ENCODE measurements around the gene ELMOD3.
A peak's percentile ranks its signal among the peaks of the same experiment; 100 is the strongest.
"Not testable (repeated sequence)": the region's sequence is repeated elsewhere in the genome, so short reads cannot be mapped to it uniquely, and the experiment has no call there.

Gene ELMOD3

GRCh38 chr2:85354286-85355072 lies at the start of gene ELMOD3, which contains the start of gene RETSAT:
ELMOD3 (plus strand) TSS chr2:85354769; CDS start chr2:85357199, 2,430 bp downstream.
RETSAT (minus strand) TSS chr2:85354528; CDS start chr2:85354507, 21 bp downstream.
- DNase-seq (ENCODE audit: low read depth in 3 of 3): peak; percentile 91 to 93 (median 93)

- no peak for DNase-seq (ENCODE audit: low read depth in 3 of 3)
Measured at GRCh38 chr2:85307527-85307897, 47.1 kb upstream of the ELMOD3 start.

GRCh38 chr2:85308201-85308600 lies 46.4 kb upstream of the ELMOD3 start:
- DNase-seq (ENCODE audit: low read depth in 3 of 3): no peak

- DNase-seq (ENCODE audit: low read depth in 3 of 3): no peak
Measured at GRCh38 chr2:85308896-85309555, 45.5 kb upstream of the ELMOD3 start.

GRCh38 chr2:85309699-85310321 lies 44.8 kb upstream of the ELMOD3 start:
- no peak for DNase-seq (ENCODE audit: low read depth in 3 of 3)

GRCh38 chr2:85310330-85310729 lies 44.2 kb upstream of the ELMOD3 start:
- DNase-seq (ENCODE audit: low read depth in 3 of 3): no peak

GRCh38 chr2:85312404-85312803 lies 42.2 kb upstream of the ELMOD3 start:
- DNase-seq (ENCODE audit: low read depth in 3 of 3): no peak

- DNase-seq (ENCODE audit: low read depth in 3 of 3): no peak
Measured at GRCh38 chr2:85314884-85315242, 39.7 kb upstream of the ELMOD3 start.

GRCh38 chr2:85315921-85316320 lies 38.6 kb upstream of the ELMOD3 start:
- not testable (repeated sequence) for DNase-seq (ENCODE audit: low read depth in 3 of 3)

GRCh38 chr2:85318222-85319074 lies 36.1 kb upstream of the ELMOD3 start:
- peak in 1 of 3 experiments; percentile 29 for DNase-seq (ENCODE audit: low read depth in 3 of 3)

- no peak for DNase-seq (ENCODE audit: low read depth in 3 of 3)
Measured at GRCh38 chr2:85319796-85320195, 34.8 kb upstream of the ELMOD3 start.

GRCh38 chr2:85323351-85323987 lies 31.1 kb upstream of the ELMOD3 start:
- no peak for DNase-seq (ENCODE audit: low read depth in 3 of 3)

GRCh38 chr2:85323988-85324367 lies 30.6 kb upstream of the ELMOD3 start:
- not testable (repeated sequence) for DNase-seq (ENCODE audit: low read depth in 3 of 3)

- DNase-seq (ENCODE audit: low read depth in 3 of 3): no peak
Measured at GRCh38 chr2:85324639-85325465, 29.7 kb upstream of the ELMOD3 start.

GRCh38 chr2:85325466-85325811 lies 29.1 kb upstream of the ELMOD3 start:
- no peak for DNase-seq (ENCODE audit: low read depth in 3 of 3)

- peak in 1 of 3 experiments; percentile 27 for DNase-seq (ENCODE audit: low read depth in 3 of 3)
Measured at GRCh38 chr2:85326406-85327159, 28.0 kb upstream of the ELMOD3 start.

GRCh38 chr2:85327160-85327821 lies 27.3 kb upstream of the ELMOD3 start:
- peak in 2 of 3 experiments; percentile 27 to 52 for DNase-seq (ENCODE audit: low read depth in 3 of 3)

GRCh38 chr2:85327822-85328617 lies 26.5 kb upstream of the ELMOD3 start, which contains the start of gene TGOLN2:
TGOLN2 (minus strand) TSS chr2:85327989; CDS start chr2:85327962, 27 bp downstream.
- DNase-seq (ENCODE audit: low read depth in 3 of 3): peak; percentile 83 to 93 (median 86)
